CD4-positive, alpha-beta T cell treated with Interleukin-10 for 1 hour (primary cell): ENCODE data around the gene DCC.

Source experiments
- DNase-seq: peaks from one replicate; pipeline ENCODE4 v3.0.0-alpha.2; 2020

DCC gene

GRCh38 chr18:52715991-52716390, 376.0 kb downstream of the DCC start:
- DNase-seq = no peak

- DNase-seq = no peak
Measured at GRCh38 chr18:52716973-52717372, 377.0 kb downstream of the DCC start.

GRCh38 chr18:52722904-52723303, 382.9 kb downstream of the DCC start:
- no peak for DNase-seq

- no peak for DNase-seq
Measured at GRCh38 chr18:52723550-52723970, 383.6 kb downstream of the DCC start.

- DNase-seq = no peak
Measured at GRCh38 chr18:52730972-52731619, 391.1 kb downstream of the DCC start.

- no peak for DNase-seq
Measured at GRCh38 chr18:52738946-52739345, 398.9 kb downstream of the DCC start.

- no peak for DNase-seq
Measured at GRCh38 chr18:52746986-52747385, 407.0 kb downstream of the DCC start.

- no peak for DNase-seq
Measured at GRCh38 chr18:52747869-52748268, 407.9 kb downstream of the DCC start.

GRCh38 chr18:52748343-52748742, 408.3 kb downstream of the DCC start:
- no peak for DNase-seq

- DNase-seq = no peak
Measured at GRCh38 chr18:52749542-52749941, 409.5 kb downstream of the DCC start.

GRCh38 chr18:52750995-52751394, 411.0 kb downstream of the DCC start:
- no peak for DNase-seq

GRCh38 chr18:52764316-52764715, 424.3 kb downstream of the DCC start:
- DNase-seq = no peak

GRCh38 chr18:52766002-52766545, 426.1 kb downstream of the DCC start:
- no peak for DNase-seq

GRCh38 chr18:52781113-52781512, 441.1 kb downstream of the DCC start:
- no peak for DNase-seq

- no peak for DNase-seq
Measured at GRCh38 chr18:52791321-52791720, 451.3 kb downstream of the DCC start.

GRCh38 chr18:52812834-52813233, 472.8 kb downstream of the DCC start:
- DNase-seq = no peak

GRCh38 chr18:52813635-52814416, 473.8 kb downstream of the DCC start:
- no peak for DNase-seq

GRCh38 chr18:52815651-52816050, 475.7 kb downstream of the DCC start:
- DNase-seq = no peak

- no peak for DNase-seq
Measured at GRCh38 chr18:52816121-52816520, 476.1 kb downstream of the DCC start.

GRCh38 chr18:52822160-52822559, 482.2 kb downstream of the DCC start:
- DNase-seq = no peak

GRCh38 chr18:52824126-52824525, 484.1 kb downstream of the DCC start:
- DNase-seq = no peak

- no peak for DNase-seq
Measured at GRCh38 chr18:52826994-52827393, 487.0 kb downstream of the DCC start.

GRCh38 chr18:52829320-52829719, 489.3 kb downstream of the DCC start:
- DNase-seq = no peak

- DNase-seq = no peak
Measured at GRCh38 chr18:52829876-52830405, 489.9 kb downstream of the DCC start.
